ENCODE results near the gene MAP3K20. TPM values are rescaled to one million over a fixed set of nuclear protein-coding genes. Genes with fewer than 3 reads are reported as not detected.
A peak's percentile ranks its signal among the peaks of the same experiment; 100 is the strongest.

Gene MAP3K20
- total RNA-seq, 1 donor from 2014 or later, result 11.8 TPM

DNA sequence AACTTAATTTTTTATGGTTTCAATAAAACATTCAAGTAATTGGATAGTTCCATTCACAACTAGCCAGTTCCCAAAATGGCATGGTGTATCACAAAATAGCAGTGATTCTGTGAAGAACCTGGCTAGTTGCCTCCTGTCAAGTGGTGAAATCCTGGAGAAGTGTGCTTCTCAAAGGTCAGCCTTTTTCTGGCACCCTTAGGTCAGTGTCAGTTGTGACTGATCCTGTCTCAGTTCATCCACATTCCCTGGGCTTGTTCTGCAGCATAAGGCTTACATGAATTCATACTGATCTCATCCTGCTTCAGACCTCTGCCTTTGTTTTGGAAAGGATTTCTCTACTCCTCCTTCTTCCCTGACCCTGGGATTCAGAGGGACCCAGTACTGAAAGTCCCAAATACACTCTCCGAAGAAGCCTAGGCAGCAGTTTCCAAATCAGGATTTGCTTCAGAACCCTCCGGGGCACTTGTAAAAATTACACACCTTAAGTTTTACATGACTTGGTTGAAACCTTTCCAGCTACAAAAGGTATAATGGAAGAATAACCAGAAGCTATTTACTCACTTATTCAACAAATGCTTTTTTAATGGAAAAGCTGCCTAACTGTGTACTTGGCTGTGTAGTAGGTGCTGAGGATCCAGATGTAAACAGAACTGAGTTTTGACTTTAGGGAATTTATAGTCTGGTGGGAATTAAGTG is 11.0 kb downstream of the MAP3K20 start:
- TF ChIP-seq, protein P1, sequence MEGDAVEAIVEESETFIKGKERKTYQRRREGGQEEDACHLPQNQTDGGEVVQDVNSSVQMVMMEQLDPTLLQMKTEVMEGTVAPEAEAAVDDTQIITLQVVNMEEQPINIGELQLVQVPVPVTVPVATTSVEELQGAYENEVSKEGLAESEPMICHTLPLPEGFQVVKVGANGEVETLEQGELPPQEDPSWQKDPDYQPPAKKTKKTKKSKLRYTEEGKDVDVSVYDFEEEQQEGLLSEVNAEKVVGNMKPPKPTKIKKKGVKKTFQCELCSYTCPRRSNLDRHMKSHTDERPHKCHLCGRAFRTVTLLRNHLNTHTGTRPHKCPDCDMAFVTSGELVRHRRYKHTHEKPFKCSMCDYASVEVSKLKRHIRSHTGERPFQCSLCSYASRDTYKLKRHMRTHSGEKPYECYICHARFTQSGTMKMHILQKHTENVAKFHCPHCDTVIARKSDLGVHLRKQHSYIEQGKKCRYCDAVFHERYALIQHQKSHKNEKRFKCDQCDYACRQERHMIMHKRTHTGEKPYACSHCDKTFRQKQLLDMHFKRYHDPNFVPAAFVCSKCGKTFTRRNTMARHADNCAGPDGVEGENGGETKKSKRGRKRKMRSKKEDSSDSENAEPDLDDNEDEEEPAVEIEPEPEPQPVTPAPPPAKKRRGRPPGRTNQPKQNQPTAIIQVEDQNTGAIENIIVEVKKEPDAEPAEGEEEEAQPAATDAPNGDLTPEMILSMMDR (IDR thresholded peaks at IDR 0.05; ENCODE audit: unreplicated experiment), result no peak
- Mint-ChIP-seq H3K9me3 (ENCODE audit: unreplicated experiment) (no peaks in the 10 kb centered on the region), H3K27ac (ENCODE audit: unreplicated experiment) (no peak overlapping the region), H3K27me3 (ENCODE audit: unreplicated experiment) (peaks cover 2% of the 10 kb centered on the region), H3K4me3 (ENCODE audit: unreplicated experiment) (no peak overlapping the region), H3K36me3 (ENCODE audit: low read depth, unreplicated experiment) (no peaks in the 10 kb centered on the region), H3K4me1 (ENCODE audit: unreplicated experiment) (peaks cover 9% of the 10 kb centered on the region)
- no peak for DNase-seq (ENCODE audit: low spot score)

DNA sequence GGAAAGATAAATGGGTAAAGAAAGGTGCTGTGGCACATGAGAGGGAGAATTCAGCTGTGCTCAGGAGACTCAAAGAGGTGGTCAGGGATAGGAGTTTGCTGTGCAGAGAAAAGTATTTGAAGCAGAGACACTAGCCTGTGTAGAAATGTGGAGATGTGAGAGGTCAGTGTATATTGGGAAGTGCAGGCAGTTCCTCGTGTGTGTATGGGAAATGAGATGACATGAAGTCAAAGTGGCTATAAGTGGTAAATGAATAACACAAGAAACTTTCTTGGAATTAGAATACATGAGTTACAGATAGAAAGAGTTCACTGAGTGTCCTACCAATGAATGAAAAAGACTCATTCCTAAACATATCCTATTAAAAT is 11.6 kb downstream of the MAP3K20 start:
- H3K27ac Mint-ChIP-seq (ENCODE audit: unreplicated experiment), result no peak overlapping the region
- TF ChIP-seq, protein P1 (IDR thresholded peaks at IDR 0.05; ENCODE audit: unreplicated experiment), result no peak
- DNase-seq (ENCODE audit: low spot score), result no peak

GRCh38 chr2:173087793-173088496 is 12.3 kb downstream of the MAP3K20 start:
- no peak for DNase-seq (ENCODE audit: low spot score)
- Mint-ChIP-seq H3K27me3 (ENCODE audit: unreplicated experiment) (peaks cover 1% of the 10 kb centered on the region), H3K4me3 (ENCODE audit: unreplicated experiment) (no peak overlapping the region), H3K4me1 (ENCODE audit: unreplicated experiment) (peaks cover 9% of the 10 kb centered on the region), H3K36me3 (ENCODE audit: low read depth, unreplicated experiment) (no peaks in the 10 kb centered on the region), H3K27ac (ENCODE audit: unreplicated experiment) (no peak overlapping the region), H3K9me3 (ENCODE audit: unreplicated experiment) (no peaks in the 10 kb centered on the region)
- TF ChIP-seq, protein P1 (IDR thresholded peaks at IDR 0.05; ENCODE audit: unreplicated experiment), result no peak

More for the DNA sequence above, 11.6 kb downstream of the MAP3K20 start:
- Mint-ChIP-seq H3K27me3 (ENCODE audit: unreplicated experiment) (peaks cover 2% of the 10 kb centered on the region), H3K4me1 (ENCODE audit: unreplicated experiment) (peaks cover 9% of the 10 kb centered on the region), H3K4me3 (ENCODE audit: unreplicated experiment) (no peak overlapping the region), H3K36me3 (ENCODE audit: low read depth, unreplicated experiment) (no peaks in the 10 kb centered on the region), H3K9me3 (ENCODE audit: unreplicated experiment) (no peaks in the 10 kb centered on the region)

DNA sequence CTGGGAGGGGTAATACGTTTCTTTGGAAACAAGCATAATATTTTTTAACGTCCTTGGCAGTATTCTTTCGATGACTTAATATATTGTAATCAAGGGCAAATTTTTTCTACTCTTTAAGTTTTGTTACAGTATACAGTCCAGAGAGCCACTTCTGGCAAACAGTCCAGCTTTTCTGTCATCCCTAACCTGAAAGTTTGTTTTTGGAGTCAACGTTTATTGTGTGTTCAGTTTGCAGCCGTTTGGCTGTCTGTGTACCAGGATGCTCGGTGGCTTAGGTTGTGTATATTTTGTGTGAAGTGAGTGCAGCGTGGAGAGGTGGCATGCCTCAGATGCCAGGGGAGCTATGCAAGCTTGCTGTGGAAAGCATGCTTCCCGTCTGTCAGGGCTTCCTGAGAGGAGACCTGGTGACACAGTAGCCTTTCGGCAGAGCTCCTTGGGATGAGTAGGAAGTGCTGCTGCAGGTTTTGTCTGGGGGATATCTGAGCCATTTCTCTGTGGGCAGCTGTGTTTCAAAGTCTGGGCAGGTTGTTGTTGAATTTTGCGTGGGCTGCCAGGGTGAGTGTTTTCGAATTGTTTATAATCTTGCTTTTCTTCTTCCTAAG is 14.7 kb downstream of the MAP3K20 start:
- TF ChIP-seq, protein P1 (IDR thresholded peaks at IDR 0.05; ENCODE audit: unreplicated experiment), result no peak
- no peak overlapping the region for H3K27ac Mint-ChIP-seq (ENCODE audit: unreplicated experiment)
- no peaks in the 10 kb centered on the region for H3K36me3 Mint-ChIP-seq (ENCODE audit: low read depth, unreplicated experiment)
- no peak overlapping the region for H3K4me3 Mint-ChIP-seq (ENCODE audit: unreplicated experiment)
- peaks cover 9% of the 10 kb centered on the region for H3K4me1 Mint-ChIP-seq (ENCODE audit: unreplicated experiment)
- H3K27me3 Mint-ChIP-seq (ENCODE audit: unreplicated experiment), result peaks cover 1% of the 10 kb centered on the region
- peak; percentile 10 for DNase-seq (ENCODE audit: low spot score)
- H3K9me3 Mint-ChIP-seq (ENCODE audit: unreplicated experiment), result no peaks in the 10 kb centered on the region
